A673 (cell line): ENCODE measurements around the gene NTRK3.

ENCODE experiments used
- EZH2 ChIP-seq: fragments of 200-600 bp; sonication (generic); IDR thresholded peaks from 2 replicates; pipeline ENCODE4 v1.6.1; 2017; ENCODE audit warnings: borderline replicate concordance, low read depth, mild to moderate bottlenecking, mixed read lengths, antibody characterized with exemption, low read length; ENCODE audit not compliant: poor library complexity, severe bottlenecking
- TF ChIP-seq, protein P1 (sequence below): fragments of 300-800, 200-600 bp; sonication (generic); conservative IDR thresholded peaks from 2 replicates; pipeline ENCODE4 v1.5.1; 2017; ENCODE audit warnings: low read depth, mild to moderate bottlenecking, antibody characterized with exemption, low read length, moderate library complexity, mixed read lengths

DNA sequence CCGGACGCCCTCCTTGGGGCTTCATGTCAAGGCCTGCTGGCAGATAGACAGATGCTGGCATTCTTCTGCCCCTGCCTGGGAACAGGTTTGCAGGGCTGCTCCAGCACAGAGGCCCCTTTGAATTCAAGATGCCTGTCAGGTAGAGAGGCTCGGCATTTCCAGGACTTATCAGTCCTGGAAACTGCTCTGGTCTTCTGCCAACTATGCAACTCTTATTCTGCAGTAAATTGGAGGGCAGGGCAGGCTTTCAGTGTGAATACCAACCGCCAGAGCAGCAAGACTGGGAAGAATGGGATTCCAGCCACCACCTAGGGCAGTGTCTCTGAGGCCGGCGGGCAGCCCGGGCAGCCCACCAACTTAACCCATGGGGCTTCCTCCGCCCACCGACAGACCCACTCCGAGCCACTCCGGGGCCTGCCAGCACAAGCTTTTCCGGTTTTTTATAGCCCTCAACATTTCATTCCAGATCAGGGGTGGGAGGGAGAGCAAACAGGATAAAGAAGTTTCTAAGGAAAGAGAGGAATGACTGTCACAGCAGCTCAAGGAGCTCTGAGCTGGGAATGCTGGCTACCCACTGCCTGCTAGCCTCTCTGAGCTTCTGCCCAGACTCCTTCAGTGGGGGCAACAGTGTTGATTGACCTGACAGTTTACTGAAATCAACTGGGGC, 140.9 kb downstream of the NTRK3 start:
- TF ChIP-seq, protein P1, sequence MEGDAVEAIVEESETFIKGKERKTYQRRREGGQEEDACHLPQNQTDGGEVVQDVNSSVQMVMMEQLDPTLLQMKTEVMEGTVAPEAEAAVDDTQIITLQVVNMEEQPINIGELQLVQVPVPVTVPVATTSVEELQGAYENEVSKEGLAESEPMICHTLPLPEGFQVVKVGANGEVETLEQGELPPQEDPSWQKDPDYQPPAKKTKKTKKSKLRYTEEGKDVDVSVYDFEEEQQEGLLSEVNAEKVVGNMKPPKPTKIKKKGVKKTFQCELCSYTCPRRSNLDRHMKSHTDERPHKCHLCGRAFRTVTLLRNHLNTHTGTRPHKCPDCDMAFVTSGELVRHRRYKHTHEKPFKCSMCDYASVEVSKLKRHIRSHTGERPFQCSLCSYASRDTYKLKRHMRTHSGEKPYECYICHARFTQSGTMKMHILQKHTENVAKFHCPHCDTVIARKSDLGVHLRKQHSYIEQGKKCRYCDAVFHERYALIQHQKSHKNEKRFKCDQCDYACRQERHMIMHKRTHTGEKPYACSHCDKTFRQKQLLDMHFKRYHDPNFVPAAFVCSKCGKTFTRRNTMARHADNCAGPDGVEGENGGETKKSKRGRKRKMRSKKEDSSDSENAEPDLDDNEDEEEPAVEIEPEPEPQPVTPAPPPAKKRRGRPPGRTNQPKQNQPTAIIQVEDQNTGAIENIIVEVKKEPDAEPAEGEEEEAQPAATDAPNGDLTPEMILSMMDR: no peak
- TF ChIP-seq EZH2: no peak
